Measurements from ENCODE around the gene CBFA2T2.
A peak's percentile ranks its signal among the peaks of the same experiment; 100 is the strongest.

CBFA2T2 gene

GRCh38 chr20:33686100-33686983, 196.4 kb downstream of the CBFA2T2 start, which contains the start of gene E2F1:
TSS of gene E2F1 (minus strand) at chr20:33686385. CDS start at chr20:33686264, 121 bp downstream.
- H3K36me3 ChIP-seq (replicated peaks): no peaks in the 10 kb centered on the region
- peak within 1 kb of the TSS; percentile 64 for H3K27ac ChIP-seq
- in situ Hi-C loops (cut with HindIII; ENCODE audit: low pct_ligation_motif_present, low sequenced_read_pairs): no loop called here
- no peaks in the 10 kb centered on the region for H3K27me3 ChIP-seq (replicated peaks)
- H3K4me3 ChIP-seq (ENCODE audit: low read depth, low read length): peak within 1 kb of the TSS; percentile 56
- peak; percentile 91 for DNase-seq
- TF ChIP-seq CTCF (IDR thresholded peaks at IDR 0.05; ENCODE audit: low read depth, low read length, missing control alignments): peak; percentile 38

- DNase-seq: no peak
- H3K27ac ChIP-seq: peak overlapping the region; percentile 64
- H3K4me3 ChIP-seq (ENCODE audit: low read depth, low read length): peak overlapping the region; percentile 49
- no peaks in the 10 kb centered on the region for H3K36me3 ChIP-seq (replicated peaks)
- H3K27me3 ChIP-seq (replicated peaks): no peaks in the 10 kb centered on the region
- in situ Hi-C loops (cut with HindIII; ENCODE audit: low pct_ligation_motif_present, low sequenced_read_pairs): no loop called here
- no peak for TF ChIP-seq CTCF (IDR thresholded peaks at IDR 0.05; ENCODE audit: low read depth, low read length, missing control alignments)
Measured at GRCh38 chr20:33686984-33687366, 197.1 kb downstream of the CBFA2T2 start.

GRCh38 chr20:33687370-33687915, 197.5 kb downstream of the CBFA2T2 start:
- TF ChIP-seq CTCF (IDR thresholded peaks at IDR 0.05; ENCODE audit: low read depth, low read length, missing control alignments): no peak
- no peaks in the 10 kb centered on the region for H3K36me3 ChIP-seq (replicated peaks)
- no peak overlapping the region for H3K27ac ChIP-seq
- H3K4me3 ChIP-seq (ENCODE audit: low read depth, low read length): no peak overlapping the region
- in situ Hi-C loops (cut with HindIII; ENCODE audit: low pct_ligation_motif_present, low sequenced_read_pairs): no loop called here
- peak; percentile 36 for DNase-seq
- no peaks in the 10 kb centered on the region for H3K27me3 ChIP-seq (replicated peaks)

GRCh38 chr20:33687993-33688937, 198.4 kb downstream of the CBFA2T2 start:
- H3K27ac ChIP-seq: no peak overlapping the region
- no peak overlapping the region for H3K4me3 ChIP-seq (ENCODE audit: low read depth, low read length)
- H3K36me3 ChIP-seq (replicated peaks): no peaks in the 10 kb centered on the region
- in situ Hi-C loops (cut with HindIII; ENCODE audit: low pct_ligation_motif_present, low sequenced_read_pairs): no loop called here
- TF ChIP-seq CTCF (IDR thresholded peaks at IDR 0.05; ENCODE audit: low read depth, low read length, missing control alignments): no peak
- DNase-seq: no peak
- no peaks in the 10 kb centered on the region for H3K27me3 ChIP-seq (replicated peaks)

- TF ChIP-seq CTCF (IDR thresholded peaks at IDR 0.05; ENCODE audit: low read depth, low read length, missing control alignments): no peak
- in situ Hi-C loops (cut with HindIII; ENCODE audit: low pct_ligation_motif_present, low sequenced_read_pairs): no loop called here
- Histone ChIP-seq H3K27me3 (replicated peaks) (no peaks in the 10 kb centered on the region), H3K27ac (no peak overlapping the region), H3K36me3 (replicated peaks) (no peaks in the 10 kb centered on the region), H3K4me3 (ENCODE audit: low read depth, low read length) (no peak overlapping the region)
- DNase-seq: no peak
Measured at GRCh38 chr20:33688938-33689424, 199.1 kb downstream of the CBFA2T2 start.
